ENCODE measurements around the gene C1orf232.
A peak's percentile ranks its signal among the peaks of the same experiment; 100 is the strongest.

C1orf232 gene

DNA sequence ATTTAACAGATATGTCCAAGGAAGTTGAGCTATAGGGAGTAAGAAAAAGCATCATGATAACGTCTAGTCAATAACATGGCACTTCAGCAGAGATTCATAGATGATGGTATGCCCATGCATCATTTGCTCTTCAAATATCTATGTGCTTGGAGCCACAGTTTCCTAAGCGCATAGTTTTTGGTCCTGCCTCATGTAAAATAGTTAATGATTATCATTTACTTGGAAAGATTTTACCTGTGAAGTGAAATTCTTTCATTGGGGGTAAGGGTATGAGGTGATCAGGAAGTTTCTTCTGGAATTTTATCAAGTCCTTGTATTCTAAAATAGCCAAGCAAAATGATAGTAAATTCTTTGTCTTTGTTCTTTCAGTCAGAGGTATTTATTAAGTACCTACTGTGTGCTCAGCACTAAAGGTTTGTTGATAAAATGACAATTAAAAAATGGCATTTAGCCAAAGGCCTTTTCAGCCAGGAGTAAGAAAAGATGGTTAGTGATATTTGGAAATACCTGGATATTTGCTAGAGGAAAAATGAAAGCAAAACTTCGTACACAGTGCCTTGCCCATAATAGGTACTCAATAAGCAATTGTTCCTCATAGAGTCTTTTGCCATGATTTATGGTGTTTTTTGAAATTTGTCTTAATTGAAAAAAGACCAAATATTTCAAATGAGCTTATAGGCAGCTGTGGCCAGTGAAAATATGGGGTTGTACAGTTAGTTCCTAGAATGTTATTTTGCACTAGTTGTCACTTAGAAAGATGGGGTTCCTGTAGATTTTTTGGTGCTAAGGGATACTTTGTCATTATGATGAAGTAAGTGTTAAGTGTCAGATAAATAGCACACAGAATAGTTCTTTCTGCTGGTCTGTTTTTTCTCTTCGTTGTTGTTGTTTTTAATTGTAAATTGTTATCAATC, 44.1 kb downstream of the C1orf232 start:
- Histone ChIP-seq H3K4me1 (peaks cover 5% of the 10 kb centered on the region), H3K27ac (no peak overlapping the region), H3K4me3 (ENCODE audit: low read depth, low read length) (no peak overlapping the region), H3K36me3 (ENCODE audit: control insufficient read depth, insufficient read depth, low read length) (no peaks in the 10 kb centered on the region), H3K27me3 (ENCODE audit: control insufficient read depth, insufficient read depth, low read length) (no peaks in the 10 kb centered on the region), H3K4me2 (ENCODE audit: low read length) (no peak overlapping the region), H3K79me2 (no peaks in the 10 kb centered on the region), H3K9ac (no peak overlapping the region), H3K9me3 (ENCODE audit: control insufficient read depth, low read length) (no peaks in the 10 kb centered on the region), H2AFZ (no peak overlapping the region)
- no peak for TF ChIP-seq CTCF (IDR thresholded peaks at IDR 0.05)

DNA sequence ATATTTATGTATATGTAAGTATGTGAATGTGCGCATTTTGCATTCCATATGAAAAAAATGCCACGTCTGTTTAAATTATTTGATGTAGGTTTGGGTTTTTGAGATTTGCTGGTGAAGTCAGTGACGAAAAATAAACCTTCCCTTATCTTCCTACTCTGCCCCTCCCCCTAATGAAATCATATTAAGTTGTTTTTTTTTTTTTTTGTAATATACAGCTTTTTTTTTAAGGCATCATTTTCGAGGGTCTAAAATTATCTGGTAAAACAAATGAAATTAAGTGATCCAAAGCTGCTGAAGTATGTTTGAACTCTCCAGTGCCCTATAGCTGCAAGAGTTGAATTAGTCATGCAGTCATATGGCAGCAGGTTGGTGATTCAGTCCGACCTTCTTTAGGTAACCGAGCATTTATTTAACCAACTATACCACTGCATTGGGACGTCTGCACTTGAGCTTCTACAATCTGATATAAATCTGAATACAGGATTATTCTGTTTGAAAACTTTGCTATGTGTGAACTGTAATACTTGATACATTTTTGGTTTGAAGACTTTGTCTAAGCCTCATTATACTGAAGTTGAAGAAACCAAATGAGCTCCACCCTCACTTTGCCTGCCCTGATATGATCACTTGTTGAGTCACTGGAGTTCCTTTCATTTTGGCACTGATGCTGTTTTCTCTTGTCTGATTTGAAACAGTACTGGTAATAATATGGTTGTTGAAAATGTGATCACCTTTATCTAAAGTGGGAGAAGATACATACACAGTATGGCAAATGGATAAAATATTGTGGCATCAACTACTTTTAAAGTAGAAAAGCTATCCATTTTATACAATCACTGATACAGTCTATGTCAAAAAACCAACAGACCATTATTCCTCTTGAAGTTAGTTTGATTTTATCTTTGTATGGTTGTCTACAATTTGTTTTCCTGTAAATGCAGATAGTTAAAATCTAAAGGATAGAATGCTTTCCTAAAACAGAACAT, 45.5 kb downstream of the C1orf232 start:
- Histone ChIP-seq H3K4me3 (ENCODE audit: low read depth, low read length) (no peak overlapping the region), H3K4me2 (ENCODE audit: low read length) (no peak overlapping the region), H3K27ac (no peak overlapping the region), H3K36me3 (ENCODE audit: control insufficient read depth, insufficient read depth, low read length) (no peaks in the 10 kb centered on the region), H3K27me3 (ENCODE audit: control insufficient read depth, insufficient read depth, low read length) (no peaks in the 10 kb centered on the region), H3K9ac (no peak overlapping the region), H3K4me1 (peaks cover 5% of the 10 kb centered on the region), H2AFZ (no peak overlapping the region), H3K79me2 (no peaks in the 10 kb centered on the region), H3K9me3 (ENCODE audit: control insufficient read depth, low read length) (no peaks in the 10 kb centered on the region)
- no peak for TF ChIP-seq CTCF (IDR thresholded peaks at IDR 0.05)

DNA sequence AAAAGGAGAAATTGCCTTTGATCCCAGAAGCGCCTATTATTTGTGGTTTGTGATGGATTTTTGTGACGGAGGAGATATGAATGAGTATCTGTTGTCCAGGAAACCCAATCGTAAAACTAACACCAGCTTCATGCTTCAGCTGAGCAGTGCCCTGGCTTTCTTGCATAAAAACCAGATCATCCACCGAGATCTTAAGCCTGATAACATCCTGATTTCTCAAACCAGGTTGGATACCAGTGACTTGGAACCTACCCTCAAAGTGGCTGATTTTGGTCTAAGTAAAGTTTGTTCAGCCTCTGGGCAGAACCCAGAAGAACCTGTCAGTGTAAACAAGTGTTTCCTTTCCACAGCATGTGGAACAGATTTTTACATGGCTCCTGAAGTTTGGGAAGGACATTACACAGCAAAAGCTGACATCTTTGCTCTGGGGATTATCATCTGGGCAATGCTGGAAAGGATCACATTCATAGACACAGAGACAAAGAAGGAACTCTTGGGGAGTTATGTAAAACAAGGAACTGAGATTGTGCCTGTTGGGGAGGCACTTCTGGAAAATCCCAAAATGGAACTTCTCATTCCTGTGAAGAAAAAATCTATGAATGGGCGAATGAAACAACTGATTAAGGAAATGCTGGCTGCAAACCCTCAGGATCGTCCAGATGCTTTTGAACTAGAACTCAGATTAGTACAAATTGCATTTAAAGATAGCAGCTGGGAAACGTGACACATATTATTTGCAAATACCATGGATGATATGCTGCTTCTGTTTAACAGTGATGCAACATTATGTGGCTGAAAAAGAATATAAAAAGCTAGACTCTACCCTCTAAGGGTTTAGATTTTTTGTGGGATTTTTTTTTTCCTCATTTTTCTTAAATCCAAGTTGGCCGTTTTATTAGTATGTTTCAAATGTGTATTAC, 46.6 kb downstream of the C1orf232 start:
- Histone ChIP-seq H2AFZ (no peak overlapping the region), H3K4me3 (ENCODE audit: low read depth, low read length) (no peak overlapping the region), H3K9me3 (ENCODE audit: control insufficient read depth, low read length) (no peaks in the 10 kb centered on the region), H3K27ac (peak overlapping the region; percentile 63), H3K4me2 (ENCODE audit: low read length) (peak overlapping the region; percentile 32), H3K9ac (no peak overlapping the region), H3K36me3 (ENCODE audit: control insufficient read depth, insufficient read depth, low read length) (no peaks in the 10 kb centered on the region), H3K79me2 (peaks cover 2% of the 10 kb centered on the region), H3K4me1 (peaks cover 5% of the 10 kb centered on the region), H3K27me3 (ENCODE audit: control insufficient read depth, insufficient read depth, low read length) (no peaks in the 10 kb centered on the region)
- no peak for TF ChIP-seq CTCF (IDR thresholded peaks at IDR 0.05)

- no peak overlapping the region for H2AFZ ChIP-seq
- H3K4me3 ChIP-seq (ENCODE audit: low read depth, low read length) = no peak overlapping the region
- no peak overlapping the region for H3K27ac ChIP-seq
- no peak for TF ChIP-seq CTCF (IDR thresholded peaks at IDR 0.05)
- no peak overlapping the region for H3K4me2 ChIP-seq (ENCODE audit: low read length)
- H3K9me3 ChIP-seq (ENCODE audit: control insufficient read depth, low read length) = no peaks in the 10 kb centered on the region
- H3K9ac ChIP-seq = no peak overlapping the region
- no peaks in the 10 kb centered on the region for H3K36me3 ChIP-seq (ENCODE audit: control insufficient read depth, insufficient read depth, low read length)
- peaks cover 5% of the 10 kb centered on the region for H3K4me1 ChIP-seq
- no peaks in the 10 kb centered on the region for H3K27me3 ChIP-seq (ENCODE audit: control insufficient read depth, insufficient read depth, low read length)
- H3K79me2 ChIP-seq = peaks cover 2% of the 10 kb centered on the region
These were observed 48.7 kb downstream of the C1orf232 start for GRCh38 chr1:26119892-26120608.

Measured in parathyroid adenoma (tissue), 2 donors.